CD8-positive, alpha-beta memory T cell (primary cell): Measurements from ENCODE around the gene FAM9C. TPM values are rescaled to one million over a fixed set of nuclear protein-coding genes. Genes with fewer than 3 reads are reported as not detected.
A peak's percentile ranks its signal among the peaks of the same experiment; 100 is the strongest.
"Not testable (repeated sequence)": the region's sequence is repeated elsewhere in the genome, so short reads cannot be mapped to it uniquely, and the experiment has no call there.

Experiments
- CTCF ChIA-PET: fragments of 350-600 bp; sonication (Branson Sonifier 250); formaldehyde crosslinking; loops from one replicate; lab custom pipeline; 2021; ENCODE audit warnings: antibody characterized with exemption; lab: Charles Lee
- POLR2A ChIA-PET: fragments of 350-600 bp; sonication (Branson Sonifier 250); formaldehyde crosslinking; loops from one replicate; lab custom pipeline; 2021; ENCODE audit warnings: antibody characterized with exemption; lab: Charles Lee
- DNase-seq, 5 donors: peaks; one replicate each; pipeline versions ENCODE4 v3.0.0 to v3.0.0-alpha.2; 2020 to 2022; ENCODE audit warnings: mixed read lengths in 1 of 5
- H3K27ac ChIP-seq: one replicate; pipeline ENCODE4 v1.7.0; 2013; ENCODE audit warnings: low read depth, mild to moderate bottlenecking, low read length, moderate library complexity
- H3K27me3 ChIP-seq: 2 replicates; pipeline ENCODE4 v1.7.0; 2013; ENCODE audit warnings: low read length, mild to moderate bottlenecking; ENCODE audit not compliant: insufficient read depth, poor library complexity, severe bottlenecking
- H3K36me3 ChIP-seq: 2 replicates; pipeline ENCODE4 v1.7.0; 2013; ENCODE audit warnings: mild to moderate bottlenecking, low read length, moderate library complexity; ENCODE audit not compliant: insufficient read depth
- H3K4me1 ChIP-seq: 2 replicates; pipeline ENCODE4 v1.7.0; 2013; ENCODE audit warnings: mild to moderate bottlenecking, low read length, moderate library complexity; ENCODE audit not compliant: insufficient read depth
- H3K4me3 ChIP-seq: 2 replicates; pipeline ENCODE4 v1.7.0; 2013; ENCODE audit warnings: mild to moderate bottlenecking, low read length
- H3K9me3 ChIP-seq: 2 replicates; pipeline ENCODE4 v1.7.0; 2013; ENCODE audit warnings: mild to moderate bottlenecking, low read length
- H3K27ac Mint-ChIP-seq, 8 donors: one replicate each; pipeline ENCODE4 v1.8.0; 2020 to 2021; ENCODE audit warnings: mixed read lengths in 8 of 8, mild to moderate bottlenecking in 6 of 8, inconsistent platforms in 3 of 8, moderate library complexity in 3 of 8
- H3K27me3 Mint-ChIP-seq, 2 donors: one replicate each; pipeline ENCODE4 v1.8.0; 2020 to 2021; ENCODE audit warnings: mixed read lengths in 2 of 2, mild to moderate bottlenecking in 1 of 2, moderate library complexity in 1 of 2
- H3K36me3 Mint-ChIP-seq, 3 donors: one replicate each; pipeline ENCODE4 v1.8.0; 2020 to 2021; ENCODE audit warnings: mixed read lengths in 3 of 3, inconsistent platforms in 1 of 3, mild to moderate bottlenecking in 1 of 3
- H3K4me1 Mint-ChIP-seq, 3 donors: one replicate each; pipeline ENCODE4 v1.8.0; 2020 to 2021; ENCODE audit warnings: mixed read lengths in 3 of 3, inconsistent platforms in 1 of 3, mild to moderate bottlenecking in 1 of 3
- H3K4me3 Mint-ChIP-seq, 7 donors: one replicate each; pipeline ENCODE4 v1.8.0; 2020 to 2021; ENCODE audit warnings: mixed read lengths in 7 of 7, mild to moderate bottlenecking in 6 of 7, moderate library complexity in 4 of 7, inconsistent platforms in 2 of 7
- H3K9me3 Mint-ChIP-seq, 5 donors: one replicate each; pipeline ENCODE4 v1.8.0; 2020 to 2022; ENCODE audit warnings: mixed read lengths in 5 of 5, mild to moderate bottlenecking in 3 of 5, moderate library complexity in 2 of 5, inconsistent platforms in 1 of 5
- polyA plus RNA-seq: library from polyadenylated mRNA; unstranded; fragments of 300-500 nt; fragmentation: Illumina TruSeq; gene quantifications from one replicate; pipeline ENCODE4 v1.2.3, GENCODE V29; 2021
- total RNA-seq, 2 experiments: library from RNA; stranded (reverse); gene quantifications; one replicate each; pipeline ENCODE4 v1.2.3, GENCODE V29; 2021

FAM9C gene
- total and polyA plus RNA-seq, 3 experiments from 2014 or later: not detected

GRCh38 chrX:13088156-13088487 lies 43.7 kb upstream of the FAM9C start:
- ChIA-PET POLR2A (interaction anchor here (0.6 to 4.4 kb wide), 8 partner anchors 9 to 139 kb away, joined by 3 to 104 read pairs (median 8); partner anchors contain the start of gene TMSB4X), CTCF (interaction anchor here (1.3 to 9.8 kb wide), 4 partner anchors 114 to 142 kb away, joined by 4 to 196 read pairs (median 22); partner anchors contain the start of gene TMSB4X)
- H3K36me3 ChIP-seq: no peaks in the 10 kb centered on the region
- H3K27me3 ChIP-seq: no peaks in the 10 kb centered on the region
- no peak for DNase-seq
- peak overlapping the region; percentile 35 for H3K4me3 ChIP-seq
- peak overlapping the region; percentile 96 to 99 (median 98) for H3K27ac Mint-ChIP-seq
- peaks cover 93% of the 10 kb centered on the region for H3K4me1 ChIP-seq
- peaks cover 0 to 3% (median 0%) of the 10 kb centered on the region in 3 donors for H3K36me3 Mint-ChIP-seq
- H3K9me3 Mint-ChIP-seq: peaks cover 0 to 2% (median 0%) of the 10 kb centered on the region in 5 donors
- H3K27ac ChIP-seq: peak overlapping the region; percentile 68
- H3K4me1 Mint-ChIP-seq: peaks cover 84 to 99% (median 97%) of the 10 kb centered on the region in 3 donors
- H3K9me3 ChIP-seq: no peaks in the 10 kb centered on the region
- H3K27me3 Mint-ChIP-seq: peaks cover 0 to 7% of the 10 kb centered on the region in 2 donors
- peak overlapping the region in 6 of 7 donors; percentile 72 to 87 (median 83) for H3K4me3 Mint-ChIP-seq

- DNase-seq: peak in 4 of 5 donors; percentile 59 to 90 (median 86)
- Histone ChIP-seq H3K36me3 (no peaks in the 10 kb centered on the region), H3K27me3 (no peaks in the 10 kb centered on the region), H3K4me1 (peaks cover 94% of the 10 kb centered on the region), H3K4me3 (peak overlapping the region; percentile 35), H3K9me3 (no peaks in the 10 kb centered on the region), H3K27ac (peak overlapping the region; percentile 68)
- ChIA-PET POLR2A (interaction anchor here (0.6 to 4.4 kb wide), 19 partner anchors 9 to 139 kb away, joined by 3 to 104 read pairs (median 5); partner anchors contain the start of gene TMSB4X), CTCF (interaction anchor here (1.0 to 9.8 kb wide), 7 partner anchors 33 to 401 kb away, joined by 4 to 196 read pairs (median 12); partner anchors contain the start of gene TMSB4X)
- peaks cover 0 to 2% (median 0%) of the 10 kb centered on the region in 5 donors for H3K9me3 Mint-ChIP-seq
- H3K27me3 Mint-ChIP-seq: peaks cover 0 to 11% of the 10 kb centered on the region in 2 donors
- peak overlapping the region; percentile 57 to 87 (median 81) for H3K4me3 Mint-ChIP-seq
- peak overlapping the region; percentile 96 to 99 (median 98) for H3K27ac Mint-ChIP-seq
- peaks cover 84 to 99% (median 97%) of the 10 kb centered on the region in 3 donors for H3K4me1 Mint-ChIP-seq
- H3K36me3 Mint-ChIP-seq: peaks cover 0 to 3% (median 0%) of the 10 kb centered on the region in 3 donors
Observed at GRCh38 chrX:13087322-13088155, 43.1 kb upstream of the FAM9C start.

GRCh38 chrX:13086793-13087321 lies 42.4 kb upstream of the FAM9C start:
- ChIA-PET CTCF (interaction anchor here (1.0 to 9.8 kb wide), 9 partner anchors 32 to 401 kb away, joined by 3 to 196 read pairs (median 5); partner anchors contain the start of gene TMSB4X), POLR2A (interaction anchor here (0.7 to 4.4 kb wide), 17 partner anchors 26 to 138 kb away, joined by 3 to 104 read pairs (median 6); partner anchors contain the start of gene TMSB4X)
- H3K36me3 ChIP-seq, H3K9me3 ChIP-seq, H3K27me3 ChIP-seq, H3K36me3 Mint-ChIP-seq, H3K9me3 Mint-ChIP-seq, DNase-seq: not testable (repeated sequence)
- Mint-ChIP-seq H3K4me1 (peaks cover 84 to 99% (median 97%) of the 10 kb centered on the region in 3 donors), H3K4me3 (peak overlapping the region; percentile 57 to 87 (median 81)), H3K27me3 (peaks cover 0 to 15% of the 10 kb centered on the region in 2 donors), H3K27ac (peak overlapping the region; percentile 96 to 99 (median 98))
- Histone ChIP-seq H3K27ac (peak overlapping the region; percentile 11), H3K4me1 (peaks cover 95% of the 10 kb centered on the region), H3K4me3 (peak overlapping the region; percentile 58)

GRCh38 chrX:13086076-13086475 lies 41.7 kb upstream of the FAM9C start:
- Histone ChIP-seq H3K27me3 (no peaks in the 10 kb centered on the region), H3K4me1 (peaks cover 94% of the 10 kb centered on the region), H3K36me3 (no peaks in the 10 kb centered on the region), H3K27ac (peak overlapping the region; percentile 11), H3K9me3 (no peaks in the 10 kb centered on the region), H3K4me3 (peak overlapping the region; percentile 58)
- Mint-ChIP-seq H3K4me1 (peaks cover 84 to 99% (median 97%) of the 10 kb centered on the region in 3 donors), H3K27me3 (peaks cover 0 to 14% of the 10 kb centered on the region in 2 donors), H3K36me3 (peaks cover 0 to 4% (median 0%) of the 10 kb centered on the region in 3 donors), H3K4me3 (peak overlapping the region in 6 of 7 donors; percentile 72 to 87 (median 83)), H3K9me3 (peaks cover 0 to 2% (median 0%) of the 10 kb centered on the region in 5 donors), H3K27ac (peak overlapping the region; percentile 96 to 99 (median 98))
- DNase-seq: no peak
- ChIA-PET POLR2A (interaction anchor here (0.6 to 4.4 kb wide), 11 partner anchors 9 to 136 kb away, joined by 3 to 104 read pairs (median 5); partner anchors contain the start of gene TMSB4X), CTCF (interaction anchor here (1.0 to 9.8 kb wide), 7 partner anchors 34 to 140 kb away, joined by 3 to 196 read pairs (median 4); partner anchors contain the start of gene TMSB4X)

GRCh38 chrX:13085526-13085925 lies 41.1 kb upstream of the FAM9C start:
- ChIA-PET CTCF (interaction anchor here (1.1 to 9.8 kb wide), 6 partner anchors 34 to 139 kb away, joined by 3 to 196 read pairs (median 12); partner anchors contain the start of gene TMSB4X), POLR2A (interaction anchor here (0.5 to 4.4 kb wide), 9 partner anchors 9 to 134 kb away, joined by 3 to 104 read pairs (median 4); partner anchors contain the start of gene TMSB4X)
- peaks cover 0 to 2% (median 0%) of the 10 kb centered on the region in 5 donors for H3K9me3 Mint-ChIP-seq
- H3K4me1 Mint-ChIP-seq: peaks cover 84 to 99% (median 97%) of the 10 kb centered on the region in 3 donors
- Histone ChIP-seq H3K27me3 (no peaks in the 10 kb centered on the region), H3K4me3 (peak overlapping the region; percentile 58), H3K36me3 (no peaks in the 10 kb centered on the region), H3K27ac (no peak overlapping the region), H3K9me3 (no peaks in the 10 kb centered on the region), H3K4me1 (peaks cover 94% of the 10 kb centered on the region)
- peak in 3 of 5 donors; percentile 9 to 69 (median 63) for DNase-seq
- peaks cover 0 to 15% of the 10 kb centered on the region in 2 donors for H3K27me3 Mint-ChIP-seq
- H3K36me3 Mint-ChIP-seq: peaks cover 0 to 9% (median 0%) of the 10 kb centered on the region in 3 donors
- H3K4me3 Mint-ChIP-seq: peak overlapping the region in 6 of 7 donors; percentile 72 to 87 (median 83)
- H3K27ac Mint-ChIP-seq: peak overlapping the region; percentile 96 to 99 (median 98)

- no peak for DNase-seq
- no peak overlapping the region for H3K4me3 ChIP-seq
- no peaks in the 10 kb centered on the region for H3K36me3 ChIP-seq
- no peak overlapping the region for H3K27ac ChIP-seq
- peaks cover 94% of the 10 kb centered on the region for H3K4me1 ChIP-seq
- H3K9me3 Mint-ChIP-seq: peaks cover 0 to 2% (median 0%) of the 10 kb centered on the region in 5 donors
- POLR2A ChIA-PET: interaction anchor here (0.6 to 1.0 kb wide), 2 partner anchors 92 to 110 kb away, joined by 4 to 5 read pairs; no protein-coding TSS in a partner anchor
- CTCF ChIA-PET: interaction anchor here (0.9 to 9.8 kb wide), 4 partner anchors 33 to 403 kb away, joined by 3 to 196 read pairs (median 27); partner anchors contain the start of gene TMSB4X
- no peaks in the 10 kb centered on the region for H3K9me3 ChIP-seq
- H3K36me3 Mint-ChIP-seq: peaks cover 0 to 9% (median 0%) of the 10 kb centered on the region in 3 donors
- H3K27me3 Mint-ChIP-seq: peaks cover 0 to 23% of the 10 kb centered on the region in 2 donors
- H3K27ac Mint-ChIP-seq: peak overlapping the region; percentile 64 to 98 (median 87)
- peak overlapping the region in 2 of 7 donors; percentile 16 to 20 for H3K4me3 Mint-ChIP-seq
- no peaks in the 10 kb centered on the region for H3K27me3 ChIP-seq
- H3K4me1 Mint-ChIP-seq: peaks cover 83 to 99% (median 96%) of the 10 kb centered on the region in 3 donors
Observed at GRCh38 chrX:13084611-13085010, 40.2 kb upstream of the FAM9C start.
